Uterine smooth muscle cell (primary cell): Measurements from ENCODE around the gene KIFAP3. TPM values are rescaled to one million over a fixed set of nuclear protein-coding genes. Genes with fewer than 3 reads are reported as not detected.

Experiments
- total RNA-seq: library from RNA; depleted of rRNA; stranded (reverse); fragments of >200 nt; gene quantifications from 2 replicates; pipeline ENCODE4 v1.2.3, GENCODE V29; 2014

The KIFAP3 gene
- 27.0 and 29.4 TPM in 2 replicates for total RNA-seq

DNA sequence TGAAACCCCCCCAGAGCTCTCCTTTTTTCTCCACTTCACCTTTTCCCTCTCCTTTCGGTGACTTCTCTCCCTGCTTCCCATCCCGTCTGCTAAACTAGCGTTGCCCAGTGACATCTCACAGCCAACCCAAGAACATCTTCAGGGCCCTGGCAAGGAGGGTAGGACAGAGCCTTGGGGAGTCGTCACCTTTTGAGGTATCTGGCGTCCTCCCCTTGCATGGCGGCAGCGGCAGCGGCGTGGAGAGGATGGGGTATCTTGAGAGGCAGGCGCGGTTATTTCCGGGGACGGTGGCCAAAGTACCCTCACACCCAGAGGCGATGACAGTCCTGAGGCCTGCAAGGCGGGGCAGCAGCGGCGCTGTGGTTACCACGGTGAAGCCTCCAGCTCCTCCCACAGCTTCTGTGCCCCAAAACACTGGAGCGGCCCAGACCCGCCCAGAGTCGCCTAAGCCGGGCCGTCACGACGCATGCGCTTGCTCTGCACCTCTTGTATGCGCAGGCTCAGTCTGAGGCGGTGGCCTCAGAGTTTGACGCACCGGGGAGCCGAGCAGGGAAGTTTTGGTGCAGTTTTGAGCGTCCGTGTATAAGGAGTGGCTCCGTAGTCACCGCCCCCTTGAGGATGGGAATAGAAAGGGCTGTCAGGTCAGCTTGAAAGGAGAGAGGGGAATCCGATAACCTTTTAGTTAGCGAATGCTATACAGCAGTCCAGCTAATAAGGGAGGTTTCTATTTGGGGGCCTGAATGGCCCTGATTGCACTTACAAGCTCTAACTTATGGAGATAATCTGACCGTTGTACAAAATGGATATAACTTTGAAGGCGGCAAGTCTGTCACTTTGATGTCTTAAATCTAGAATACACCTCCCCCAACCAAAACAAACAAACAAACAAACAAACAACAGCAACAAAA is at the start of gene KIFAP3:
Gene KIFAP3, minus strand, starts transcription at position 446 of the 908 bp plus-strand sequence. Its CDS starts 228 bp downstream, at position 218.

DNA sequence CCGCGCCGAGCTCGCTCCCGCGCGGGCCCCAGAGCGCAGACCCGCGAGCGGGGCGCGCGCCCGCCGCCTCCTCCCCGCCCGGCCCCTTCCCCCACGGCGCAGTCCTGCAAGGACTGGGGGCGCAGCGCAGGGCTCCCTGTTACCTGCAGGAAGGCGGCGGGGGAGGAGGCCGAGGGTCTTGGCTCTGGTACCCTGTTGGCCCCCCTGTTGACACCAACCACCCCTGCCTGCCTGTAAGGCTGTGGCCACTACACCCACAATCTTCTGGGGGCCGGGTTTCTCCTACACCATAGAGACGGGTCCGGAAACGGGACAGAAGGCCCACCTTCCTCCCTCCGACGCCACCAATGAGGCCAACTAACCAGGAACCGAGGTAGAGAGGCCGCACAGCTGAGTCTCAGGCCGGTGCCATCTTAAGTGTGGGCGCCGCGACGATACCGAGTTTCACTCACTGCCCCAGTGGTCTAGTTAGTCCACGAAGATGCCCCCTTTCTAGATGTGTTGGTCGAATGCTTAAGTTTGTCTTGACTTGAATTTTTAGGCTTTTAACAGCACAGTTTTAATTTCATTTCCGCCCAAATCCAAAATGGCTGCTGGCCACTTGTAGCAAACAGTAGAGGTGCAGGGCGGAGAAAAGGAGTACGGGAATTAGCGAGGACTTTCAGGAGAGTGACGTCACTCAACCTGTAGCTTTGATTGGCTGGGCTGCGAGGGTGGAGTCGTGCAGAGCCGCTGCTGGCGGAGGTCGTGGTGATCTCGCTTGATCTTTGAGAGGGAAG is 180.7 kb downstream of the KIFAP3 start, which contains the start of gene SCYL3:
Gene SCYL3, minus strand, starts transcription at position 252 of the 779 bp plus-strand sequence. CDS start 5,056 bp downstream, outside the sequence.

Other genes starting within 250 kb of the KIFAP3 start
- gene SCYL3, start 180.8 kb downstream of the KIFAP3 start, total RNA-seq = 12.0 and 12.6 TPM in 2 replicates
- gene NTMT2, start 71.3 kb upstream of the KIFAP3 start, total RNA-seq = not detected in 2 replicates